Keratinocyte (primary cell): Measurements from ENCODE around the gene MARVELD1. TPM values are rescaled to one million over a fixed set of nuclear protein-coding genes. Genes with fewer than 3 reads are reported as not detected.

Experiments
- DNase-seq: peaks from one replicate; pipeline ENCODE4 v3.0.0-alpha.2; 2011; ENCODE audit warnings: low read depth, missing footprints, low spot score
- FAIRE-seq: peaks from 2 replicates; lab custom pipeline; 2011; peaks lifted over from hg19 to GRCh38; lab: Jason Lieb, UNC
- H2AFZ ChIP-seq: 2 replicates; pipeline ENCODE4 v1.6.0; 2012; ENCODE audit warnings: low read length, control low read depth, inconsistent platforms; ENCODE audit not compliant: control insufficient read depth
- H3K27ac ChIP-seq: 2 replicates; pipeline ENCODE4 v1.5.1; 2011; ENCODE audit warnings: low read length; ENCODE audit not compliant: control insufficient read depth, insufficient read depth
- H3K27me3 ChIP-seq: 3 replicates; pipeline ENCODE4 v1.6.0; 2011; ENCODE audit warnings: low read length; ENCODE audit not compliant: control insufficient read depth, insufficient read depth; ENCODE audit errors: extremely low read depth
- H3K36me3 ChIP-seq, 2 experiments: 2 replicates in 1 of 2; 3 replicates in 1 of 2; pipeline ENCODE4 v1.5.1; 2011; ENCODE audit warnings: low read length in 2 of 2, mild to moderate bottlenecking in 1 of 2; ENCODE audit not compliant: control insufficient read depth in 2 of 2, insufficient read depth in 2 of 2; ENCODE audit errors: extremely low read depth in 1 of 2
- H3K4me1 ChIP-seq: 3 replicates; pipeline ENCODE4 v1.5.1; 2011; ENCODE audit warnings: low read length; ENCODE audit not compliant: control insufficient read depth, insufficient read depth; ENCODE audit errors: extremely low read depth
- H3K4me2 ChIP-seq: 3 replicates; pipeline ENCODE4 v1.6.0; 2011; ENCODE audit warnings: low read depth, low read length; ENCODE audit not compliant: control insufficient read depth, insufficient read depth; ENCODE audit errors: extremely low read depth
- H3K4me3 ChIP-seq, 3 experiments: fragments of 200-600 bp in 1 of 3; sonication (generic) in 1 of 3; 2 replicates in 2 of 3; 3 replicates in 1 of 3; pipeline ENCODE4 v1.5.1; 2011 to 2016; ENCODE audit warnings: low read length in 3 of 3, mild to moderate bottlenecking in 3 of 3, control low read depth in 2 of 3, inconsistent platforms in 1 of 3, low read depth in 1 of 3, mixed read lengths in 1 of 3, mixed run types in 1 of 3, moderate library complexity in 1 of 3; ENCODE audit not compliant: control insufficient read depth in 2 of 3, insufficient read depth in 2 of 3; ENCODE audit errors: extremely low read depth in 1 of 3
- H3K79me2 ChIP-seq: 2 replicates; pipeline ENCODE4 v1.6.0; 2012; ENCODE audit warnings: low read length; ENCODE audit not compliant: control insufficient read depth, insufficient read depth
- H3K9ac ChIP-seq: 3 replicates; pipeline ENCODE4 v1.6.0; 2011; ENCODE audit warnings: low read length; ENCODE audit not compliant: control insufficient read depth, insufficient read depth; ENCODE audit errors: extremely low read depth
- H3K9me1 ChIP-seq: 3 replicates; pipeline ENCODE4 v1.6.0; 2011; ENCODE audit warnings: low read length; ENCODE audit not compliant: control insufficient read depth, insufficient read depth; ENCODE audit errors: extremely low read depth
- H3K9me3 ChIP-seq: 2 replicates; pipeline ENCODE4 v1.5.1; 2012; ENCODE audit warnings: low read depth, low read length; ENCODE audit not compliant: control insufficient read depth
- H4K20me1 ChIP-seq: 3 replicates; pipeline ENCODE4 v1.6.0; 2011; ENCODE audit warnings: low read length; ENCODE audit not compliant: control insufficient read depth, insufficient read depth; ENCODE audit errors: extremely low read depth
- CTCF ChIP-seq, 3 experiments: IDR thresholded peaks in 1 of 3; conservative IDR thresholded peaks in 1 of 3; optimal IDR thresholded peaks in 1 of 3; 2 replicates in 2 of 3; 3 replicates in 1 of 3; pipeline versions ENCODE3 to v1.5.1; 2011; ENCODE audit warnings: low read length in 3 of 3, mild to moderate bottlenecking in 3 of 3, moderate library complexity in 2 of 3, control low read depth in 1 of 3, inconsistent platforms in 1 of 3; ENCODE audit not compliant: insufficient read depth in 2 of 3; ENCODE audit errors: extremely low read depth in 1 of 3
- EZH2 ChIP-seq: IDR thresholded peaks from one replicate; pipeline ENCODE4 v1.6.1; 2012; ENCODE audit warnings: inconsistent platforms, mild to moderate bottlenecking, low read length, moderate library complexity
- dilution Hi-C: fragments of 300-500 bp; cut with MboI; formaldehyde crosslinking; loops from one replicate; pipeline ENCODE4 v1.7.0; 2020; ENCODE audit warnings: low sequenced_read_pairs; ENCODE audit not compliant: extremely low pct_ligation_motif_present
- polyA plus RNA-seq, 5 experiments: library from polyadenylated mRNA; depleted of rRNA in 3 of 5; stranded (reverse) in 3 of 5; stranded (forward) in 1 of 5; unstranded in 1 of 5; fragments of >200 nt; gene quantifications; 1 replicate in 1 of 5; 2 replicates in 3 of 5; 3 replicates in 1 of 5; pipeline versions ENCODE4 v1.2.1 to v1.2.3, GENCODE V29; 2011 to 2012; ENCODE audit warnings: missing spikeins in 2 of 5, low read depth in 1 of 5, low replicate concordance in 1 of 5

The MARVELD1 gene
- polyA plus RNA-seq, 1 donor (not counting 4 experiments of a cell fraction or from before 2014, with no cell fraction given): 39.7 TPM

- no peak for FAIRE-seq
- no peak overlapping the region for H3K4me3 ChIP-seq
- no peak overlapping the region for H3K27ac ChIP-seq
- TF ChIP-seq EZH2 (no peak), CTCF (optimal IDR thresholded peaks at IDR 0.05 in 1 of 3, IDR thresholded peaks at IDR 0.05 in 1 of 3, conservative IDR thresholded peaks at IDR 0.05 in 1 of 3; ENCODE audit: extremely low read depth in 1 of 3, insufficient read depth in 2 of 3, low read length in 3 of 3) (no peak)
- peaks cover 2% of the 10 kb centered on the region for H3K4me1 ChIP-seq
- dilution Hi-C loops: loop anchor here (25.0 kb wide), 1 partner anchor 99 kb away; no protein-coding TSS in a partner anchor
- peaks cover 13 to 15% of the 10 kb centered on the region in 2 experiments for H3K36me3 ChIP-seq
- H2AFZ ChIP-seq: no peak overlapping the region
- DNase-seq: no peak
- H3K9ac ChIP-seq: no peak overlapping the region
- no peaks in the 10 kb centered on the region for H3K79me2 ChIP-seq
- H3K9me1 ChIP-seq: no peaks in the 10 kb centered on the region
- H3K4me2 ChIP-seq: no peak overlapping the region
- peaks cover 4% of the 10 kb centered on the region for H4K20me1 ChIP-seq
- H3K27me3 ChIP-seq: no peaks in the 10 kb centered on the region
- H3K9me3 ChIP-seq: no peaks in the 10 kb centered on the region
These were observed 49.9 kb downstream of the MARVELD1 start for GRCh38 chr10:97763411-97763810.

- no peaks in the 10 kb centered on the region for H3K79me2 ChIP-seq
- no peak for DNase-seq
- TF ChIP-seq CTCF (optimal IDR thresholded peaks at IDR 0.05 in 1 of 3, IDR thresholded peaks at IDR 0.05 in 1 of 3, conservative IDR thresholded peaks at IDR 0.05 in 1 of 3; ENCODE audit: extremely low read depth in 1 of 3, insufficient read depth in 2 of 3, low read length in 3 of 3): no peak
- TF ChIP-seq EZH2: no peak
- peaks cover 2% of the 10 kb centered on the region for H3K4me1 ChIP-seq
- no peak overlapping the region for H3K27ac ChIP-seq
- peaks cover 4% of the 10 kb centered on the region for H4K20me1 ChIP-seq
- no peaks in the 10 kb centered on the region for H3K27me3 ChIP-seq
- peaks cover 13 to 15% of the 10 kb centered on the region in 2 experiments for H3K36me3 ChIP-seq
- FAIRE-seq: no peak
- H3K4me3 ChIP-seq: no peak overlapping the region
- dilution Hi-C loops: loop anchor here (25.0 kb wide), 1 partner anchor 98 kb away; no protein-coding TSS in a partner anchor
- no peaks in the 10 kb centered on the region for H3K9me3 ChIP-seq
- no peak overlapping the region for H3K4me2 ChIP-seq
- no peak overlapping the region for H2AFZ ChIP-seq
- H3K9ac ChIP-seq: no peak overlapping the region
- H3K9me1 ChIP-seq: no peaks in the 10 kb centered on the region
These were observed 50.4 kb downstream of the MARVELD1 start for GRCh38 chr10:97763947-97764346.
